Lung (tissue), 12 donors: ENCODE results near the gene ITPR1. TPM values are rescaled to one million over a fixed set of nuclear protein-coding genes. Genes with fewer than 3 reads are reported as not detected.

Experiments
- ATAC-seq: fragments of 200-7000 bp; cut with Tn5 transposase; one replicate; pipeline ENCODE4 v1.9.1; 2020; ENCODE audit warnings: moderate number of reproducible peaks; ENCODE audit not compliant: insufficient read depth, low FRiP score
- DNase-seq, 3 donors: peaks; one replicate each; pipeline ENCODE4 v3.0.0-alpha.2; 2013 to 2017
- H3K27ac ChIP-seq, 2 donors: one replicate each; pipeline ENCODE4 v1.5.1; 2013; ENCODE audit warnings: mild to moderate bottlenecking in 2 of 2, moderate library complexity in 2 of 2, control low read depth in 1 of 2, inconsistent platforms in 1 of 2, low read depth in 1 of 2, low read length in 1 of 2
- H3K27me3 ChIP-seq, 3 donors: one replicate each; pipeline ENCODE4 v1.5.1; 2013; ENCODE audit warnings: low read length in 2 of 3; ENCODE audit not compliant: control insufficient read depth in 3 of 3, insufficient read depth in 3 of 3
- H3K36me3 ChIP-seq, 4 donors: one replicate each; pipeline ENCODE4 v1.5.1; 2013; ENCODE audit warnings: low read length in 4 of 4, mild to moderate bottlenecking in 1 of 4, moderate library complexity in 1 of 4; ENCODE audit not compliant: control insufficient read depth in 4 of 4, insufficient read depth in 4 of 4
- H3K4me1 ChIP-seq, 5 donors: one replicate each; pipeline ENCODE4 v1.5.1; 2013; ENCODE audit warnings: low read length in 5 of 5, mild to moderate bottlenecking in 2 of 5, moderate library complexity in 1 of 5; ENCODE audit not compliant: control insufficient read depth in 5 of 5, insufficient read depth in 5 of 5
- H3K4me3 ChIP-seq: one replicate; pipeline ENCODE4 v1.5.1; 2013; ENCODE audit warnings: mild to moderate bottlenecking, control low read depth, moderate library complexity
- H3K9ac ChIP-seq, 2 donors: one replicate each; pipeline ENCODE4 v1.5.1; 2013; ENCODE audit warnings: low read length in 2 of 2, control low read depth in 1 of 2; ENCODE audit not compliant: insufficient read depth in 1 of 2
- H3K9me3 ChIP-seq, 4 donors: one replicate each; pipeline ENCODE4 v1.5.1; 2013; ENCODE audit warnings: low read length in 3 of 4, mild to moderate bottlenecking in 1 of 4, moderate library complexity in 1 of 4; ENCODE audit not compliant: control insufficient read depth in 4 of 4, insufficient read depth in 3 of 4
- WGBS, 2 donors: extraction: QIAGEN DNeasy Blood & Tissue Kit; methylation state at CpG; one replicate each; pipeline ENCODE4 v1.1.7; 2013; 5-methylcytosine and 5-hydroxymethylcytosine counted together
- polyA plus RNA-seq, 2 donors: library from polyadenylated mRNA; stranded (reverse); fragments of 200-250 nt; gene quantifications; one replicate each; pipeline ENCODE4 v1.2.1, GENCODE V29; 2013
- total RNA-seq, 2 donors: library from RNA; depleted of rRNA in 1 of 2; stranded (reverse); fragments of >200 nt in 1 of 2; gene quantifications; one replicate each; pipeline ENCODE4 v1.2.1, GENCODE V29; 2014 to 2021
- TF ChIP-seq, protein P1 (sequence below): IDR thresholded peaks from 2 replicates; pipeline ENCODE4 v1.5.1; 2012; ENCODE audit warnings: mild to moderate bottlenecking; ENCODE audit errors: control extremely low read depth, extremely low read depth
- donor health status: control.
- donor health status: control.
- donor health status: Bipolar disorder and iron deficiency.
- donor health status: healthy.
- donor health status: DM: yes; HTN: yes; CAD: no.

Gene ITPR1
- total and polyA plus RNA-seq, 4 donors: 12.4 to 152 (median 44.1) TPM

DNA sequence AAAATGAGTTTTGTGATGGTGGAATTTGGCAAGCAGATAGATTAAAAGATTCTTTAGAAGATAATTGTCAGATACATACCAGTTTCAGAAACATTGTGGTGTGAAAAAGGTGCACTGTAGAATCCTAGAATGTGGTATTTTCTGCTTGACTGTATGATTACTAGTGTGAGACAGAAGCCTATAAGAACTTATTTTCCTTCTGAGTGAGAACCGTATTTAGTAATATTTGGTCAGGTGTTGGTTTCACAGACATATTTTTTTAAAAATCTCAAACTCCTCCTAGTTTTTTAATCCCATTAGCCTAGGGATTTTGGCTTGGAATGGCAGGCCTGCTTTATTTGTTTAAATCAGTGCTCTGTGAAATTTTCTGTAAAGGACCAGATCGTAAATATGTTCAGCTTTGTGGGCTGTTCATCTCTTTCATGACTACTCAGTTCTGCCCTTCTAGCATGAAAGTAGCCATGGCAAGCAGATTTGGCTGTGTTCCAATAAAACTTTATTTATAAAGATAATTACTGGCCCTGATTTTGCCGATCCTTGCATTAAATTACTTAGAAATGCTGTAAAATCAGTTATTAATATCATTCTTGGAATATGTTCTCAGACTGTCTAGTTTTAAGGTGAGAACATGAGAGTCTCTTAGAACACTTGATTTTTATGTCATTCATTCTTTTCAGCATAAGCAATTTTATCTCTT lies 205.1 kb downstream of the ITPR1 start:
- WGBS, 2 donors: 94 to 98% methylated on average over 3 of the region's 3 CpGs
- H3K9me3 ChIP-seq: no peaks in the 10 kb centered on the region
- ATAC-seq (no peak), DNase-seq (no peak)
- no peak overlapping the region for H3K4me3 ChIP-seq
- peaks cover 8 to 60% (median 10%) of the 10 kb centered on the region in 4 donors for H3K36me3 ChIP-seq
- no peak overlapping the region for H3K27ac ChIP-seq
- H3K9ac ChIP-seq: no peak overlapping the region
- no peaks in the 10 kb centered on the region for H3K27me3 ChIP-seq
- peaks cover 0 to 6% (median 0%) of the 10 kb centered on the region in 5 donors for H3K4me1 ChIP-seq
- TF ChIP-seq, protein P1, sequence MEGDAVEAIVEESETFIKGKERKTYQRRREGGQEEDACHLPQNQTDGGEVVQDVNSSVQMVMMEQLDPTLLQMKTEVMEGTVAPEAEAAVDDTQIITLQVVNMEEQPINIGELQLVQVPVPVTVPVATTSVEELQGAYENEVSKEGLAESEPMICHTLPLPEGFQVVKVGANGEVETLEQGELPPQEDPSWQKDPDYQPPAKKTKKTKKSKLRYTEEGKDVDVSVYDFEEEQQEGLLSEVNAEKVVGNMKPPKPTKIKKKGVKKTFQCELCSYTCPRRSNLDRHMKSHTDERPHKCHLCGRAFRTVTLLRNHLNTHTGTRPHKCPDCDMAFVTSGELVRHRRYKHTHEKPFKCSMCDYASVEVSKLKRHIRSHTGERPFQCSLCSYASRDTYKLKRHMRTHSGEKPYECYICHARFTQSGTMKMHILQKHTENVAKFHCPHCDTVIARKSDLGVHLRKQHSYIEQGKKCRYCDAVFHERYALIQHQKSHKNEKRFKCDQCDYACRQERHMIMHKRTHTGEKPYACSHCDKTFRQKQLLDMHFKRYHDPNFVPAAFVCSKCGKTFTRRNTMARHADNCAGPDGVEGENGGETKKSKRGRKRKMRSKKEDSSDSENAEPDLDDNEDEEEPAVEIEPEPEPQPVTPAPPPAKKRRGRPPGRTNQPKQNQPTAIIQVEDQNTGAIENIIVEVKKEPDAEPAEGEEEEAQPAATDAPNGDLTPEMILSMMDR: no peak

DNA sequence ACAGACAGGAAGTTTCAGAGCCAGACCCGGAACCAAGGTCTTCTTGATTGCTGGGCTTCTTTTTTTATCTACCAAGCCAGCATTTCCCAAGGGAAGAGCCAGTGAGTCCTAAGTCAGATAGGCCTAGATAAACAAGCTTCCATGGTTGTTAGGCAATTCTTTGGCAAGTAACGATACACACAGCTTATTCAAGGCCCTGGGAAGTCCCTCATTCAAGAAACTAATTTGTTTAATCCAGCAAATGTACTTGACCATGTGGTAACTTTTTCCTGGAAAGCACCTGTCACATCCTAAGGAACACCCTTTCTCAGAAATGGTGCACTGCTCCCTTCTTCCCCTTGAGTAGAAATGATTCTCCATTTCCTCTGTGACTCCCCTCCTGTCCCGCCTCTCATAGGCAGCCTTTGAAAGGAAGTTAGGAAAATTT lies 209.9 kb downstream of the ITPR1 start:
- H3K36me3 ChIP-seq: peaks cover 11 to 55% (median 18%) of the 10 kb centered on the region in 4 donors
- no peak overlapping the region for H3K9ac ChIP-seq
- H3K4me3 ChIP-seq: no peak overlapping the region
- peaks cover 0 to 3% (median 0%) of the 10 kb centered on the region in 4 donors for H3K9me3 ChIP-seq
- TF ChIP-seq, protein P1: no peak
- DNase-seq (no peak), ATAC-seq (peak; percentile 78)
- WGBS, 2 donors: 37 to 56% methylated on average over 3 of the region's 3 CpGs
- no peaks in the 10 kb centered on the region for H3K27me3 ChIP-seq
- H3K27ac ChIP-seq: peak overlapping the region in 1 of 2 donors; percentile 61
- peaks cover 0 to 8% (median 0%) of the 10 kb centered on the region in 5 donors for H3K4me1 ChIP-seq

DNA sequence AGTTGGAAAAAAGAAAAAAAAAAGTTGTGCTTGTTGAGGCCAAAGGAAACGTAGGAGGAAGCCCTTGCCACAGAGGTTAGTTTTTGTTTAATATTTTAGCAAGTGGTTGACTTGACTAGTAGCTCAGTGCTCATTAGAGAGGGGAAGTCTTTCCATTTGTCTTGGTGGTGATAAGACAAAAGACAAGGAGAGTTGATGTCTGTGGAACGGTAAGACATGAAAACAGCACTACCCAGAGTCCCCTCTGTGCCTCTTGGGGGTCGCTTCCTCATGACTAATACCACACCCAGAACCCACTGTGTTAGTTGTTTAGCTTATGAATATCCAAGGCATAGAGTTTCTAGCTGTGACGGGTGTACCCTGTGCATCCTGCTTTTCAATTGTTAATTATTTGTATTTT lies 211.4 kb downstream of the ITPR1 start:
- TF ChIP-seq, protein P1: no peak
- Histone ChIP-seq H3K9ac (no peak overlapping the region), H3K9me3 (peaks cover 0 to 3% (median 0%) of the 10 kb centered on the region in 4 donors), H3K36me3 (peaks cover 10 to 51% (median 16%) of the 10 kb centered on the region in 4 donors), H3K4me3 (no peak overlapping the region), H3K4me1 (peaks cover 0 to 8% (median 0%) of the 10 kb centered on the region in 5 donors), H3K27ac (no peak overlapping the region), H3K27me3 (no peaks in the 10 kb centered on the region)
- WGBS, 2 donors: 38 to 56% methylated on average over 4 of the region's 4 CpGs
- no peak for DNase-seq
- no peak for ATAC-seq
